Hypothalamus (tissue), 51 donors: ENCODE data around the gene VPS8.
"Not testable (repeated sequence)": the region's sequence is repeated elsewhere in the genome, so short reads cannot be mapped to it uniquely, and the experiment has no call there.

Experiments
- DNase-seq, 51 donors: peaks; one replicate each; lab custom pipeline; 2025; lab: John Stamatoyannopoulos, UW

VPS8 gene

GRCh38 chr3:184850201-184850600 lies 38.2 kb downstream of the VPS8 start:
- DNase-seq = no peak

DNA sequence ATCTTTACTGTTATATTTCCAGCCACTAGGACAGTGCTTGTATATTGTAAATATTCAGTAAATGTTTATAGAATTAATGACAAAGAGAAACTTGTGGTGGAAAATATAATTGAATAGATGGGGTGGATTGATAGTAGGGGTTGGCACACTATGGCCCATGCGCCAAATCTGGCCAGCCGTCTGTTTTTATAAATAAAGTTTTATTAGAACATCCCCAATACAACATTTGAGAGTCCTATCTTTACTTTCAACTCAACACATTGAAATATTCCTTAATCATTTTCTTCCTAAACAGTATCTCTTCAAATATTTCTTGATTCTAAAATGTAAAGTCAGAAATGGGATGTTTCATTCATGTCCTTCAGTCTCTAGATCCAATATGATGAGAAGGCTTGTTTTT lies 45.1 kb downstream of the VPS8 start:
- no peak for DNase-seq

GRCh38 chr3:184864000-184864399 lies 52.0 kb downstream of the VPS8 start:
- DNase-seq = no peak

GRCh38 chr3:184868477-184868876 lies 56.5 kb downstream of the VPS8 start:
- no peak for DNase-seq

DNA sequence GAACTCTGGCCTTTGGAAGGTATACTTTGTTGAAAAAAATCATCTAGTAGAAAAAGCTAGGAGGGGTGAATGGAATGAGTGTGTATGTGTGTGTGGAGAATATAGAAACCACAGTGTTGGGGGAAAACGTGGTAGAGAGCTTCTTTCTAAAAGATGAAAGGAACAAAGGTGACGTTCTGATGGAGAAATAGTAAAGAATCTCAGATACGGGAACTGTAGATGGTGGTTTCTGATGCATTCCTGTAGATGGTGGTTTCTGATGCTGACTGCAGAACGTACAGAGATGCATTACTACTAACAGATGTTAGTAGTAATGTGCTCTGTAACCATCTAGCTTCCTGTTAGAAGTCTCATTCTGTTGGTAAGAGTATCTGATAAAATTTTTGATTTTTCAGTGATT lies 60.2 kb downstream of the VPS8 start:
- no peak for DNase-seq

DNA sequence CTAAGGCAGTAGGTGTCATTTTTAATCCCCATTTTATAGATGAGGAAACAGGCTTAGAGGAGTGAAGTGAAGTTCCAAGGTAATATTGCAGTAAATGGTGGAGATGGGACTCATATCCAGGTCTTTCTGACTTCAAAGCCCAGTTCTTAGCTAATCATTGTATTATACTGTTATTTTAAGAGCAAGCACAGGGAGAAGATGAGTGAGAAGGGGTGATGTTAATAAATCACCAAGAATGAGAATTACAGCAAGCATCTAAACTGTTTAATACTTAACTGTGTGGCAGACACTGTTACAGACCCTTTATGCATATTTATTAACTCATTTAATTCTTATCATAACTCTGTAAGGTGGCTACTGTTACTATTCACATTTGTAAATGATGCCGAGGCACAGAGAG lies 61.2 kb downstream of the VPS8 start:
- no peak for DNase-seq

- peak in 8 of 51 donors; percentile 0 to 27 (median 2) for DNase-seq
Observed at GRCh38 chr3:184874709-184875644, 63.0 kb downstream of the VPS8 start.

DNA sequence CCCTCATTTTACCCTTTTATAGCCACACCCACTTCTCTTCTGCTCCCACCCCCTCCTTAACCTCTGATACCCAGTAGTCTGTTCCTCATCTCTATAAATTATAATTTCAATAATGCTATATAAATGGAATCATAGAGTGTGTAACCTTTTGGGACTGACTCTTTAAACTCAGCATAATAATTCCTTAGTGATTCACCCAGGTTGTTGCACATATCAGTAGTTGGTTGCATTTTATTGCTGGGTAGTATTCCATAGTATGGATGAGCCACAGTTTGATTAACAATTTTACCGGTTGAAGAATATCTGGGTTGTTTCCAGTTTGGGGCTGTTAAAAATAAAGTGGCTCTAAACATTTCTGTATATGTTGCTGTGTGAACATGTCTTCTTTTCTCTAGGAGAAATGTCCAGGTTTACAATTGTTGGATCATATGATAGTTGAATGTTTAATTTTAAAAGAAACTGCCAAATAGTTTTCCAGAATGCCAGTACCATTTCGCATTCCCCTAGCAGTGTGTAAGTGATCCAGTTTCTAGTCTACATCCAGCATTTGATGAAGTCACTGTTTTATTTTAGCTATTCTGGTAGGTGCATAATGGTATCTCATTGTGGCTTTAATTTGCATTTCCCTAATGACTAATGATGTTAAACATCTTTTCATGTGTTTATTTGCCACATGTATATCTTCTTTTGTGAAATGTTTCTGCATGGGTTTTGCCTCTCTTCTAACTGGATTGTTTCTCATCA lies 68.5 kb downstream of the VPS8 start:
- no peak for DNase-seq

GRCh38 chr3:184884359-184885017 lies 72.5 kb downstream of the VPS8 start:
- DNase-seq = no peak

DNA sequence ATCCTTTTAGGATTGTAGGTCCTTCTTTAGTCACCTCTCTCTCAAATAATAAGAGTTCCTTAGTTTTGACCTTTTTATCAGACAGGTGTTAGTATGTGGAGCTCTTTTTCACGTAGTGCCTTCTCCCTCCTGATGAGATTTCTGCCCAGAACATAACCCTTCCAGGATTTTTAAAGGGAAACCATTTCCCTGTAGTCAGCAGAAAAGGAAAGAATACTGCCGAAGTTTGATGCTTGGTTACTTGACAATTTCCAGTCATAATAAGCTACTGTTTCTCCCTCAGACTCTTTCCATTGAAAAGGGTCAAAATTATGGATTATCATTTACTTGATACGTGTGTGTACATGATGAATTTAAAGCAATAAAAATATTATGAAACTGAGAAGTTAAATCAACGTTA lies 73.1 kb downstream of the VPS8 start:
- no peak for DNase-seq

DNA sequence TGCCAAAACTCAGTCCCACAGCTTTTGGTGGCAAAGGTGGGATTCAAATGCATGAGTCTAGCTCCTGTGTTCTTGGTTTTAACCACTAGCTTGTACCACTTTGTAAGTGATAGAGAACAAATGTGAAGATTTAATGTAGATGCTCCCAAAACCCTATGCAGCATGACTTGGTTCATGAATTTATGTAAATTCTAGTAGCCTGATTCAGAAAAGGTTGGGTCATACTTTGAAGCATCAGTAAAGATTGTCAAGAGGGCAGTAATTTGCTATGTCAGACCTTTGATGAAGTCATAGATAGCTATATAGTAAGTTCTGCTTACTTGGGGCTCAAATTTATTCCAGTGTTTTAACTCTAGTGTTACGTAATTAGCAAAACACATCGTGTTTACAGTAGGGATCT lies 75.6 kb downstream of the VPS8 start:
- DNase-seq = no peak

- DNase-seq = no peak
Observed at GRCh38 chr3:184889312-184889904, 77.4 kb downstream of the VPS8 start.

- no peak for DNase-seq
Observed at GRCh38 chr3:184894051-184894450, 82.1 kb downstream of the VPS8 start.

DNA sequence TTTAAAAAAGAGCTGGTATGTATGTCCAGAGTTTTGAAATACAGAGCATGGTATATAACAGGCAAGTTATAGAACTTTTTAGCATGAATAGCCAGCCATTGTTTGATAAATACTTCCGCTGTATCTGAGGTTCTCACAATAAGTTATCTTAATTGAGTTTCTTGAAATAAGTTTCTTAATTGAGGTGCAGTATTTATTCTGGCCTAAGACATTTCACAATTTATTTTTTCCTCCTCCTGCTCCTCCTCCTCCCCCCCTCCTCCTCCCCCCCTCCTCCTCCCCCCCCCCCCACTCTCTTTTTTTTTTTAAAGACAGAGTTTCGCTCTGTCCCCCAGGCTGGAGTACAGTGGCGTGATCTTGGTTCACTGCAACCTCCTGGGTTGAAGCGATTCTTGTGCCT lies 83.4 kb downstream of the VPS8 start:
- peak in 2 of 51 donors; percentile 1 to 8 for DNase-seq

GRCh38 chr3:184896336-184896735 lies 84.4 kb downstream of the VPS8 start:
- no peak for DNase-seq

- no peak for DNase-seq
Observed at GRCh38 chr3:184899953-184900595, 88.1 kb downstream of the VPS8 start.

DNA sequence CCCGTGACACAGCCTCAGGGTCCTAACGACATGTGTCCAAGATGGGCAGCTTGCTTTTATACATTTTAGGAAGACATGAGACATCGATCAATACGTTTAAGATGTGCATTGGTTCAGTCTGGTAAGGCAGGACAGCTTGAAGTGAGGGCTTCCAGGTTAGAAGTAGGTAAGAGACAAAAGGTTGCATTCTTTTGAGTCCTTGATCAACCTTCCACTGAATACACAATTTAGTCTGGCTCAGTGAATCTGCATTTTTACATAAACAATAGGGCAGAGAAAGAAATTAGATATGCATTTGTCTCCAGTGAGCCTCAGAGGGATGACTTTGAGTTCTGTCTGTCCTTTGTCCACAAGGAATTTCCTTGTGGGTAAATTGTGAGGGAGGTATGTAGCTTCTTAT lies 95.1 kb downstream of the VPS8 start:
- not testable (repeated sequence) for DNase-seq

DNA sequence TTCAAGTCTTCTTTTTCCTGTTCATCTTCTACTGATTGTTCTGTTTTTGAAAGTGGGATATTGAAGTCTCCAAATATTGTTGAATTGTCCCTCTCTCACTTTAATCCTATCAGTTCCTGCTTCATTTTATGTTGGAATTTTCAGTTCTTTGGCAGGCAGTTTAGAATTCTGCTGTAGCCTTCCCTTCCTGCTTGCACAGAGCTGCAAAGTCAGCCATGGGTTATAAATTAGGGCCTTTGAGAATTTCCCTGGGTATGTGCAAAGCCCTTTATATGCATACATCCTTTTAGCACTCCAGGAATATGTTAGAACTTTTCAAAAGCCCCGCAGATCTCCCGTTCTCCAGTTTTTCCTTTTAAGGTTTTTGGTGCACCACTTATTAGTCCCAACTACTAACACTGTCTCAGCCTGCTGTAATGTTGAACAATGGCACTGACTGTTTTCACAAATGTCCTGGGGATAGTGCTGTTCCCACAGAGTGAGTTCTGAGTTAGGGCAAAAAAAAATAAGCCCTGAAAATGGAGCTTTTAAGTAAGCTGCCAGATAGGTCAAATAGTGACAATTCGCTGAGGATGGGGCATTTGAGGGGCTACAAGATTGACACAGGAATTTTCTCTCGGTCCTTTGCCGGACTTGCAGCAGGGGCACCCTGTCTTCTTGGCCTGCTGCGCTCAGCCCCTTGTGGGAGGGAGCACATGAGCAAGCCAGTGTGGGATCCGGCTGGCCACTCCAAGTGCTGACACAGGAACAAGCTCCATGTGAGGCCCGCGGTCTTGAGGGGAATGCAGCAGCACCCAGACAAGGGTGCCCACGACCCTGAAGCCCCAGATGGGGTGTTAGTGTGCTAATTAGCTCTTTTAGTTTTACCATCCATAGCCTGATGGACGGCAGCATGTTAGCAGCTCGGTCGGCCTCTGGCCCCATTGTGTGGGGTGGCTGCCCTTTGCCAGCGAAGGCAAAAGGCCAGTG lies 96.0 kb downstream of the VPS8 start:
- peak in 43 of 51 donors; percentile 3 to 72 (median 21) for DNase-seq

DNA sequence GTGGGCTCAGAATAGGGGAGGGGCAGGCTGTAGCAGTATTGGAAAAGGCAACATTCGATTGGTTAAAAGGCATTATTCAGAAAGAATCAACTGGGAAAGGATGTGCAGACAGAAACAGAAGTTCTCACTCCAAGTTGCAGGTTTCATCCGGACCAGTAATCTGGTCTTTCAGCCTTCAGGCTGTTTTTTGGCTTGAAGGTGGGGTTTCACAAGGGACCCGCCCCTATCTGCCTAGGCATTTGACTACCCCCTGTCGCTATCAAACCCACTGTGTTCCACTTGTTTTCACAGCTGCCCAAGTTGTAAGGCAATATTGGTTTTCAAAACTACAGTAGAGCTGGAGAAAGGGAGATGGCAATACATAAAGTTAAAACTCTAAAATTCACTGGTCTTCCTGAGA lies 96.9 kb downstream of the VPS8 start:
- no peak for DNase-seq
